Endothelial cell (in vitro differentiated cells): ENCODE results near the gene GUCY1A2. TPM values are rescaled to one million over a fixed set of nuclear protein-coding genes. Genes with fewer than 3 reads are reported as not detected.

ENCODE experiments used
- DNase-seq: peaks from one replicate; pipeline ENCODE4 v3.0.0; 2021; ENCODE audit warnings: low spot score
- H3K27ac Mint-ChIP-seq: one replicate; pipeline ENCODE4 v1.8.0; 2021; ENCODE audit warnings: mixed read lengths, inconsistent platforms; ENCODE audit not compliant: unreplicated experiment
- H3K27me3 Mint-ChIP-seq: one replicate; pipeline ENCODE4 v1.8.0; 2021; ENCODE audit warnings: mild to moderate bottlenecking, moderate library complexity, mixed read lengths, inconsistent platforms; ENCODE audit not compliant: unreplicated experiment
- H3K36me3 Mint-ChIP-seq: one replicate; pipeline ENCODE4 v1.8.0; 2021; ENCODE audit warnings: mild to moderate bottlenecking, low read depth, mixed read lengths, inconsistent platforms; ENCODE audit not compliant: unreplicated experiment
- H3K4me1 Mint-ChIP-seq: one replicate; pipeline ENCODE4 v1.8.0; 2021; ENCODE audit warnings: mild to moderate bottlenecking, mixed read lengths, inconsistent platforms; ENCODE audit not compliant: unreplicated experiment
- H3K4me3 Mint-ChIP-seq: one replicate; pipeline ENCODE4 v1.8.0; 2021; ENCODE audit warnings: mild to moderate bottlenecking, mixed read lengths, inconsistent platforms; ENCODE audit not compliant: unreplicated experiment
- H3K9me3 Mint-ChIP-seq: one replicate; pipeline ENCODE4 v1.8.0; 2021; ENCODE audit warnings: mixed read lengths, inconsistent platforms; ENCODE audit not compliant: unreplicated experiment
- CTCF ChIP-seq: fragments of 200-600 bp; sonication (generic); IDR thresholded peaks from one replicate; pipeline ENCODE4 v1.5.0; 2021; ENCODE audit warnings: antibody characterized with exemption; ENCODE audit not compliant: unreplicated experiment
- total RNA-seq: library from RNA; stranded (reverse); fragmentation: NEBNext Ultra II Directional; extraction: Animal tissue kit (Norgen Biotek cat#: 25700); gene quantifications from one replicate; pipeline ENCODE4 v1.2.1, GENCODE V29; 2021; ENCODE audit not compliant: unreplicated experiment

GUCY1A2 gene
- total RNA-seq, 1 donor from 2014 or later = 0.10 TPM

GRCh38 chr11:106656646-106657045, 361.6 kb downstream of the GUCY1A2 start:
- DNase-seq = no peak
- Mint-ChIP-seq H3K27me3 (no peaks in the 10 kb centered on the region), H3K4me1 (no peaks in the 10 kb centered on the region), H3K4me3 (no peak overlapping the region), H3K9me3 (no peaks in the 10 kb centered on the region), H3K36me3 (no peaks in the 10 kb centered on the region), H3K27ac (no peak overlapping the region)
- TF ChIP-seq CTCF = no peak

GRCh38 chr11:106644824-106645223, 373.5 kb downstream of the GUCY1A2 start:
- TF ChIP-seq CTCF = no peak
- Mint-ChIP-seq H3K27me3 (no peaks in the 10 kb centered on the region), H3K4me3 (no peak overlapping the region), H3K9me3 (no peaks in the 10 kb centered on the region), H3K27ac (no peak overlapping the region), H3K4me1 (peaks cover 3% of the 10 kb centered on the region), H3K36me3 (no peaks in the 10 kb centered on the region)
- DNase-seq = no peak

DNA sequence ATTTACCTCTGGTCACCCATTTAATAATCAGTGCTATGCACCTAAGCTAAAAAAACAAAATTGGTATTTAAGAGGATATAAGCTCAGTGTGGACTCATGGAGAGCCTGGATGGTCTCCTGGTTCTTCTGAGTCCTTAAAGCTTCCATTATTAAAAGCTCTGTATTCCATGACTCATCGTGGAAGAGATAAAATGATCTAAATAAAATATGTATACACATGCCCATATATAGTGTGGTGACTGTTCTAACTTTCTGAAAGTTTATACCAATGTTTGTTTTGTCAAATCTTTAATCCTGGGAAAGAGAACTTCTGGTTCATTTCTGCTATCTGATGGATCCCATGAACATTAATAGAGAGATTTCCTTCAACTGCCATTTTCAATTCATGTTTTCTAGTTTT, 375.9 kb downstream of the GUCY1A2 start:
- Mint-ChIP-seq H3K27ac (no peak overlapping the region), H3K9me3 (no peaks in the 10 kb centered on the region), H3K4me1 (peaks cover 3% of the 10 kb centered on the region), H3K27me3 (no peaks in the 10 kb centered on the region), H3K4me3 (no peak overlapping the region), H3K36me3 (no peaks in the 10 kb centered on the region)
- no peak for DNase-seq
- no peak for TF ChIP-seq CTCF

DNA sequence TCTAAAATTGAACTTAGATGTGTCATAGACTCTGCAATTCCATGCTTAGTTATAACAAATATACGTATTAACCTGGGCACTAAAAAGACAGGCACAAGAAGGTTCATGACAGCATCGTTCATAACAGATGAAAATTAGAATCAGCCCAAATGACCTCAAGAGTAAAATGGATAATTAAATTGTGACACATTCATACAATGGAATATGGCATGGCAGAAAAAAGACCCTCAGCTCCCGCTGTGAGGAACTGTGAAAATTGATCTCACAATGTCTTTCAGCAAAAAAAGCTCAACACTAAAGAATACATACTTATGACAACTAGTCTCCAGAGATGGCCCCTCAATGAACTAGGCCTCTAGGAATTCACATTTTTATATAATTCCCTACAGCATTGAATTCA, 386.0 kb downstream of the GUCY1A2 start:
- Mint-ChIP-seq H3K27me3 (no peaks in the 10 kb centered on the region), H3K4me1 (no peaks in the 10 kb centered on the region), H3K36me3 (no peaks in the 10 kb centered on the region), H3K9me3 (no peaks in the 10 kb centered on the region), H3K27ac (no peak overlapping the region), H3K4me3 (no peak overlapping the region)
- TF ChIP-seq CTCF = no peak
- no peak for DNase-seq

- DNase-seq = no peak
- Mint-ChIP-seq H3K4me1 (no peaks in the 10 kb centered on the region), H3K27ac (no peak overlapping the region), H3K36me3 (no peaks in the 10 kb centered on the region), H3K27me3 (no peaks in the 10 kb centered on the region), H3K4me3 (no peak overlapping the region), H3K9me3 (no peaks in the 10 kb centered on the region)
- TF ChIP-seq CTCF = no peak
These were observed 390.6 kb downstream of the GUCY1A2 start for GRCh38 chr11:106627694-106628093.
